Measurements from ENCODE around the gene RHBDD2.
"Not testable (repeated sequence)": the region's sequence is repeated elsewhere in the genome, so short reads cannot be mapped to it uniquely, and the experiment has no call there.

The RHBDD2 gene

DNA sequence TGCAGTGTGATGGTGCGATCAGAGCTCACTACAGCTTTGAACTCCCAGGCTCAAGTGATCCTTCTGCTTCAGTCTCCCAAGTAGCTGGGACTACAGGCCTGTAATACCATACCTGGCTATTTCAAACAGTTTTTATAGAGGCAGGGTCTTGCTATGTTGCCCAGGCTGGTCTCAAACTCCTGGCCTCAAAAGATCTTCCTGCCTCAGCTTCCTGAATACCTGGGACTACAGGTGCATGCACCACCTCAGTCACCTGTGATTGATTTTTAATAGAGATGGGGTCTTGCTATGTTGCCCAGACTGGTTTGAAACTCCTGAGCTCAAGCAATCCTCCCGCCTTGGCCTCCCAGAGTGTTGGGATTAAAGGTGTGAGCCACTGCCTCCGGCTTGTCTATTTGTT, 38.8 kb upstream of the RHBDD2 start:
- Histone ChIP-seq H3K4me1 (ENCODE audit: insufficient read depth, insufficient read length) (no peaks in the 10 kb centered on the region), H3K27me3 (ENCODE audit: insufficient read depth, insufficient read length) (no peaks in the 10 kb centered on the region), H3K9ac (ENCODE audit: insufficient read length, low read depth) (no peak overlapping the region), H3K4me3 (ENCODE audit: insufficient read length, low read depth) (no peak overlapping the region), H3K9me3 (ENCODE audit: insufficient read depth, low read length) (no peaks in the 10 kb centered on the region), H3K36me3 (ENCODE audit: insufficient read depth, insufficient read length, low read length) (no peaks in the 10 kb centered on the region)
- no peak for TF ChIP-seq SUZ12 (IDR thresholded peaks at IDR 0.05; ENCODE audit: extremely low read depth, insufficient read depth, insufficient read length)
- TF ChIP-seq YY1 (IDR thresholded peaks at IDR 0.05; ENCODE audit: insufficient read depth, insufficient read length) = no peak
- TF ChIP-seq ZNF274 (IDR thresholded peaks at IDR 0.05; ENCODE audit: low read depth, low read length) = no peak
- DNase-seq (ENCODE audit: low read depth, low spot score) = no peak

DNA sequence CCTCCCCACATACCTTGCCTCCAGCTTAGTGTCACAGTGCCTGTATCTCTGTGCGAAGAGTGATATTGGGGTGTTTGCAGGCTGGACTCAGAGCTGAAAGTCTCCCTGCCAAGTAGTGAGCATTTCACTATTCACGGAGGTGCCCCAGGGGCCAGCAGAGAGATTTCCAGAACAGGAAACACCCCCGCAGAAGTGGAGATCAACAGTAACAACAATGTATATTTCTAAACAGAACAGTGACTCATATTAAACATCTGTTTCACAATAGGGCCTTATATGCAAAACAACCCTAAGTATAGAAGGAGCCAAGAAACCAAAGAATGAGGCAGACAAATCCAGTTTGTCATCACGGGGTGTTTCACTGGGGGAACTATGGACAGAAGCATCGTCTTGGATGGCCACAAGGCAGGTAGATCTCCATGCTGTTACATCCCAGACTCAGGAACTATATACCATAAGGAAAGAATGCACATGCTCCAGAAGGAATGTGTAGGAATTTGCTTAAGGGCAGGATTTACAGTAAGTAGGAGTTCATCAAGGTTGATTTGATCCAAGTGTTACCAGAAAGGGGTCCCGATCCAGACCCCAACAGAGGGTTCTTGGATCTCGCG, 35.9 kb upstream of the RHBDD2 start:
- Histone ChIP-seq H3K36me3 (ENCODE audit: insufficient read depth, insufficient read length, low read length) (no peaks in the 10 kb centered on the region), H3K4me1 (ENCODE audit: insufficient read depth, insufficient read length) (no peaks in the 10 kb centered on the region), H3K4me3 (ENCODE audit: insufficient read length, low read depth) (no peak overlapping the region), H3K9me3 (ENCODE audit: insufficient read depth, low read length) (no peaks in the 10 kb centered on the region), H3K27me3 (ENCODE audit: insufficient read depth, insufficient read length) (no peaks in the 10 kb centered on the region), H3K9ac (ENCODE audit: insufficient read length, low read depth) (no peak overlapping the region)
- TF ChIP-seq ZNF274 (IDR thresholded peaks at IDR 0.05; ENCODE audit: low read depth, low read length) (no peak), SUZ12 (IDR thresholded peaks at IDR 0.05; ENCODE audit: extremely low read depth, insufficient read depth, insufficient read length) (no peak), YY1 (IDR thresholded peaks at IDR 0.05; ENCODE audit: insufficient read depth, insufficient read length) (no peak)
- DNase-seq (ENCODE audit: low read depth, low spot score) = no peak

DNA sequence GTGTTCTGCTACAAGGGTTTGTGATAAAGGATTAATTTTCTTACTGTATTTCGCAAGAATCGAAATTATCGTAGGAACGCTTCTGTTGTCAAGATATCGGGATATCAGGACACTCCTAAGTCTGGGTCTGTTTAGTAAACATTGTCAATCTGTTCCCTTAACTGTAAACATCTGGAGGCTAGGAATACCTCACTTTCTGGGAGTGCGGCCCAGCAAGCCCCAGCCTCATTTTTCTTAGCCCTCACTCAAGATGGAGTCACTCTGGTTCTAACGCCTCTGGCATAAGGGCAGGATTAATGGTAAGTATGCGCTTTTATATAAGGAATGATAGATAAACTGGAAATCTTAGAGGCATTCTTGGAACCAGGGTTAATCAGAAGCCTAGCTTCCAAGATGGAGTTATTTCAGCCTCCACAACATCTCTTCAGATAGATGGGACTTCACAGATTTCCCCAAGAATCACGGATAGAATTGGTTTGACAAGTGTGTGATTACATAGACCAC, 35.2 kb upstream of the RHBDD2 start:
- Histone ChIP-seq H3K4me1 (ENCODE audit: insufficient read depth, insufficient read length) (no peaks in the 10 kb centered on the region), H3K9me3 (ENCODE audit: insufficient read depth, low read length) (no peaks in the 10 kb centered on the region), H3K9ac (ENCODE audit: insufficient read length, low read depth) (no peak overlapping the region), H3K36me3 (ENCODE audit: insufficient read depth, insufficient read length, low read length) (no peaks in the 10 kb centered on the region), H3K27me3 (ENCODE audit: insufficient read depth, insufficient read length) (no peaks in the 10 kb centered on the region), H3K4me3 (ENCODE audit: insufficient read length, low read depth) (no peak overlapping the region)
- TF ChIP-seq SUZ12 (IDR thresholded peaks at IDR 0.05; ENCODE audit: extremely low read depth, insufficient read depth, insufficient read length) = no peak
- no peak for TF ChIP-seq ZNF274 (IDR thresholded peaks at IDR 0.05; ENCODE audit: low read depth, low read length)
- TF ChIP-seq YY1 (IDR thresholded peaks at IDR 0.05; ENCODE audit: insufficient read depth, insufficient read length) = no peak
- DNase-seq (ENCODE audit: low read depth, low spot score) = no peak

DNA sequence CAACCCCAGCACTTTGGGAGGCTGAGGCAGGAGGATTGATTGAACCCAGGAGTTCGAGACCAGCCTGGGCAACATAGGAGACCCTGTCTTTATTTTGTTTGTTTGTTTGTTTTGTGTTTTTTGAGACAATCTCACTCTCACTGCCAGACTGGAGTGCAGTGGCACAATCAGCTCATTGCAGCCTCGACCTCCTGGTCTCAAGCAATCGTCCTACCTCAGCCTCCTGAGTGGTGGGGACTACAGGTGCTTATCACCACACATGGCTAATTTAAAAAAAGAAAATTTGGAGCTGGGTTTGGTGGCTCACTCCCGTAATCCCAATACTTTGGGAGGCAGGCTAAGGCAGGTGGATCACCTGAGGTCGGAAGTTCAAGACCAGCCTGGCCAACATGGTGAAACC, 34.7 kb upstream of the RHBDD2 start:
- no peaks in the 10 kb centered on the region for H3K27me3 ChIP-seq (ENCODE audit: insufficient read depth, insufficient read length)
- DNase-seq (ENCODE audit: low read depth, low spot score) = no peak
- H3K4me3 ChIP-seq (ENCODE audit: insufficient read length, low read depth) = no peak overlapping the region
- TF ChIP-seq ZNF274 (IDR thresholded peaks at IDR 0.05; ENCODE audit: low read depth, low read length) (no peak), YY1 (IDR thresholded peaks at IDR 0.05; ENCODE audit: insufficient read depth, insufficient read length) (no peak), SUZ12 (IDR thresholded peaks at IDR 0.05; ENCODE audit: extremely low read depth, insufficient read depth, insufficient read length) (no peak)
- no peaks in the 10 kb centered on the region for H3K36me3 ChIP-seq (ENCODE audit: insufficient read depth, insufficient read length, low read length)
- H3K4me1 ChIP-seq (ENCODE audit: insufficient read depth, insufficient read length) = no peaks in the 10 kb centered on the region
- H3K9me3 ChIP-seq (ENCODE audit: insufficient read depth, low read length) = no peaks in the 10 kb centered on the region
- no peak overlapping the region for H3K9ac ChIP-seq (ENCODE audit: insufficient read length, low read depth)

DNA sequence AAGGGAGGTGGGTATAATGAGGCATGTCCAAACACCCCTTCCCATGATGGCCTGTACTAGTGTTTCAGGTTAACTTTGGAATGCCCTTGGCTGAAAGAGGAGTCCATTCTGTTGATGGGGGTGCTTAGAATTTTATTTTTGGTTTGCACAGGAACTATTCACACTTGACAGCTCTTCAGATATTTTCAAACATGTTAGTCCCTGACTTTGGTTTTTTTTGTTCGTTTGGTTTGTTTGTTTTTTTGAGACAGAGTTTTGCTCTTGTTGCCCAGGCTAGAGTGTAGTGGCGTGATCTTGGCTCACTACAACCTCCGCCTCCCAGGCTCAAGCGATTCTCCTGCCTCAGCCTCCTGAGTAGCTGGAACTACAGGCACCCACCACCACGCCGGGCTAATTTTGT, 33.7 kb upstream of the RHBDD2 start:
- not testable (repeated sequence) for H3K4me3 ChIP-seq (ENCODE audit: insufficient read length, low read depth); H3K4me1 ChIP-seq (ENCODE audit: insufficient read depth, insufficient read length); H3K36me3 ChIP-seq (ENCODE audit: insufficient read depth, insufficient read length, low read length); H3K27me3 ChIP-seq (ENCODE audit: insufficient read depth, insufficient read length); H3K9ac ChIP-seq (ENCODE audit: insufficient read length, low read depth); H3K9me3 ChIP-seq (ENCODE audit: insufficient read depth, low read length); DNase-seq (ENCODE audit: low read depth, low spot score)

DNA sequence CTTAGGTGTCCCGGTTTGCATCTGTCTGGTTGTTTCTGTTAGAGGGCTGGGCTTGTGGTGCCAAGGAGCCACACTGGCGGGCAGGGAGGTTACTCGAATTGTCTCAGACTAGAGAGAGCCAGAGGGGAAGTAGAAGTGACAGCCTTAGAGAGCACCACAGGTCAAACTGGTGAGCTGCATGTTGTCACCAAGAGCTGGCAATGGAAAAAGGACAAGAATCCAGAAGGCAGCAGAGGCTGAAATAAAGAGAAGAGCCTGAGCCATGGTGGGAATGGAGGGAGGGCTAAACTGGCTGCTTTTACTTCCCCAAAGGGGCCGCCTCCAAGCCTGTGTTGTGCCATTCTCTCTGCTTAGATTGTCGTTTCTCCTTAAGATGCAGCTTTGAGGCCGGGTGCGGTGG, 31.1 kb upstream of the RHBDD2 start:
- no peak for TF ChIP-seq SUZ12 (IDR thresholded peaks at IDR 0.05; ENCODE audit: extremely low read depth, insufficient read depth, insufficient read length)
- TF ChIP-seq ZNF274 (IDR thresholded peaks at IDR 0.05; ENCODE audit: low read depth, low read length) = no peak
- TF ChIP-seq YY1 (IDR thresholded peaks at IDR 0.05; ENCODE audit: insufficient read depth, insufficient read length) = no peak
- H3K9ac ChIP-seq (ENCODE audit: insufficient read length, low read depth) = no peak overlapping the region
- H3K27me3 ChIP-seq (ENCODE audit: insufficient read depth, insufficient read length) = no peaks in the 10 kb centered on the region
- no peaks in the 10 kb centered on the region for H3K9me3 ChIP-seq (ENCODE audit: insufficient read depth, low read length)
- no peak for DNase-seq (ENCODE audit: low read depth, low spot score)
- H3K36me3 ChIP-seq (ENCODE audit: insufficient read depth, insufficient read length, low read length) = no peaks in the 10 kb centered on the region
- H3K4me3 ChIP-seq (ENCODE audit: insufficient read length, low read depth) = no peak overlapping the region
- no peaks in the 10 kb centered on the region for H3K4me1 ChIP-seq (ENCODE audit: insufficient read depth, insufficient read length)

DNA sequence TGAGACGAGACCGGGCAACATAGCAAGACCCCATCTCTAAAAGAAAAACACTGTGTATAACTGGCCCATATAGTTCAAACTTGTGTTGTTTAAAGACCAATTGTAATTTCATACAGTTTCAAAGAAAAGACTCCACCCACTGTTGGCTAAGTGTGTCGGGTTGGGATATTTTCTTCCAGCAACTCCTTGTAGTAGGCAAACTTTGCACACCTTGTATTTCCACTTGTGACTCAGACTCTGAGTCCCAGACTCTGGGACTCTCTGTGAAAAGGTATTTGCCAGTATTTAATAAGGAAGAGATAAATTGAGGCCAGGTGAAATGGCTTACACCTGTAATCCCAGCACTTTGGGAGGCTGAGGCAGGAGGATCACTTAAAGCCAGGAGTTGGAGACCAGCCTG, 29.3 kb upstream of the RHBDD2 start:
- TF ChIP-seq SUZ12 (IDR thresholded peaks at IDR 0.05; ENCODE audit: extremely low read depth, insufficient read depth, insufficient read length) = no peak
- TF ChIP-seq YY1 (IDR thresholded peaks at IDR 0.05; ENCODE audit: insufficient read depth, insufficient read length) = no peak
- no peak for TF ChIP-seq ZNF274 (IDR thresholded peaks at IDR 0.05; ENCODE audit: low read depth, low read length)
- Histone ChIP-seq H3K36me3 (ENCODE audit: insufficient read depth, insufficient read length, low read length) (no peaks in the 10 kb centered on the region), H3K27me3 (ENCODE audit: insufficient read depth, insufficient read length) (no peaks in the 10 kb centered on the region), H3K9me3 (ENCODE audit: insufficient read depth, low read length) (no peaks in the 10 kb centered on the region), H3K4me3 (ENCODE audit: insufficient read length, low read depth) (no peak overlapping the region), H3K4me1 (ENCODE audit: insufficient read depth, insufficient read length) (no peaks in the 10 kb centered on the region), H3K9ac (ENCODE audit: insufficient read length, low read depth) (no peak overlapping the region)
- DNase-seq (ENCODE audit: low read depth, low spot score) = no peak

All from NT2/D1 (cell line).